ENCODE results near the gene PLIN4. TPM values are rescaled to one million over a fixed set of nuclear protein-coding genes. Genes with fewer than 3 reads are reported as not detected.

Gene PLIN4
- total RNA-seq, 2 donors from 2014 or later = 3.4 to 7.1 TPM

- peaks cover 2% of the 10 kb centered on the region for H3K36me3 ChIP-seq
- no peak for TF ChIP-seq CTCF (IDR thresholded peaks at IDR 0.05)
- no peaks in the 10 kb centered on the region for H3K9me3 ChIP-seq
- no peaks in the 10 kb centered on the region for H3K27me3 ChIP-seq (replicated peaks; ENCODE audit: insufficient read depth)
- H3K27ac ChIP-seq = no peak overlapping the region
- ATAC-seq (ENCODE audit: insufficient number of reproducible peaks, low FRiP score, low read depth) (no peak), DNase-seq (ENCODE audit: low spot score) (no peak)
- no peak overlapping the region for H3K4me3 ChIP-seq
- no peaks in the 10 kb centered on the region for H3K4me1 ChIP-seq (ENCODE audit: control insufficient read depth in 1 of 2, low read depth in 2 of 2)
Observed at GRCh38 chr19:4505570-4506448, 12.5 kb downstream of the PLIN4 start.

GRCh38 chr19:4504891-4505569, 13.3 kb downstream of the PLIN4 start:
- Histone ChIP-seq H3K9me3 (no peaks in the 10 kb centered on the region), H3K27me3 (replicated peaks; ENCODE audit: insufficient read depth) (no peaks in the 10 kb centered on the region), H3K4me1 (ENCODE audit: control insufficient read depth in 1 of 2, low read depth in 2 of 2) (no peaks in the 10 kb centered on the region), H3K4me3 (no peak overlapping the region), H3K36me3 (peaks cover 7% of the 10 kb centered on the region), H3K27ac (no peak overlapping the region)
- ATAC-seq (ENCODE audit: insufficient number of reproducible peaks, low FRiP score, low read depth) = no peak
- DNase-seq (ENCODE audit: low spot score) = no peak
- TF ChIP-seq CTCF (IDR thresholded peaks at IDR 0.05) = no peak

- Histone ChIP-seq H3K36me3 (peaks cover 11% of the 10 kb centered on the region), H3K27ac (no peak overlapping the region), H3K9me3 (no peaks in the 10 kb centered on the region), H3K4me3 (no peak overlapping the region), H3K27me3 (replicated peaks; ENCODE audit: insufficient read depth) (no peaks in the 10 kb centered on the region), H3K4me1 (ENCODE audit: control insufficient read depth in 1 of 2, low read depth in 2 of 2) (no peaks in the 10 kb centered on the region)
- no peak for ATAC-seq (ENCODE audit: insufficient number of reproducible peaks, low FRiP score, low read depth)
- DNase-seq (ENCODE audit: low spot score) = no peak
- no peak for TF ChIP-seq CTCF (IDR thresholded peaks at IDR 0.05)
Observed at GRCh38 chr19:4504297-4504701, 14.0 kb downstream of the PLIN4 start.

- ATAC-seq (ENCODE audit: insufficient number of reproducible peaks, low FRiP score, low read depth) = no peak
- Histone ChIP-seq H3K36me3 (peaks cover 12% of the 10 kb centered on the region), H3K27ac (no peak overlapping the region)
Observed at GRCh38 chr19:4503825-4504170, 14.5 kb downstream of the PLIN4 start.

More at GRCh38 chr19:4503825-4504170, 14.5 kb downstream of the PLIN4 start:
- DNase-seq (ENCODE audit: low spot score) = no peak
- Histone ChIP-seq H3K4me3 (no peak overlapping the region), H3K4me1 (ENCODE audit: control insufficient read depth in 1 of 2, low read depth in 2 of 2) (no peaks in the 10 kb centered on the region), H3K27me3 (replicated peaks; ENCODE audit: insufficient read depth) (no peaks in the 10 kb centered on the region), H3K9me3 (no peaks in the 10 kb centered on the region)
- no peak for TF ChIP-seq CTCF (IDR thresholded peaks at IDR 0.05)

All from thoracic aorta (tissue), 2 donors.